ENCODE data around the gene ZNF20. TPM values are rescaled to one million over a fixed set of nuclear protein-coding genes. Genes with fewer than 3 reads are reported as not detected.

The ZNF20 gene
- total RNA-seq, 2 donors from 2014 or later = 2.2 to 4.3 TPM

DNA sequence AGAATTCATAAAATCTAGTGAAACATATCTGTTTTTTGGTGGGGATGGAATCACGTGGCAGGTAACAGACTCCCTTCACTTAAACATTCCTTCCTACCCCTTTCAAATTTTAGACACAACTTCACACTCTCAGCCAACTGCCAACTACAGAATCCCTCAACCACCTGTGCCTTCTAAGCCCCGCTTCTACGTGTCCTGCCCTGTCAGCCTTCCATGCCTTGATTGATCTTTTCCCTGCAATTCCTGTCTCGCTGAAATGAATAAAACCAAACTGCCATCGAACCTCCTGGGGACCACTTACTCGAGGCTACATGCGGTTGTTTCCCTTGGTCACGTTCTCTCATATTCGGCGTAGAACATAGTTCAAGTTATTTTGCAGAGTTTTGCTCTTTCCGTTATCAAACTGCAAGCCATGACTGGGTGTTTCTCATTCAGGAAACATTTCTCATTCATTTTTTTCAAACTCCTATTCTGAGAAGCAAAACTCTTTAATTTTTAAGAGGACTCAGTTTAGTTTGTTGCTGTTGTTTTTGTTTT, 15.2 kb upstream of the ZNF20 start:
- Histone ChIP-seq H3K27ac (peak overlapping the region; percentile 48 to 73), H3K9me3 (no peaks in the 10 kb centered on the region), H3K36me3 (peaks cover 5% of the 10 kb centered on the region), H3K4me3 (peak overlapping the region; percentile 90), H3K27me3 (replicated peaks; ENCODE audit: insufficient read depth) (no peaks in the 10 kb centered on the region), H3K4me1 (ENCODE audit: control insufficient read depth in 1 of 2, low read depth in 2 of 2) (peaks cover 3 to 10% of the 10 kb centered on the region in 2 donors)
- DNase-seq (ENCODE audit: low spot score) = no peak
- TF ChIP-seq, protein P1, sequence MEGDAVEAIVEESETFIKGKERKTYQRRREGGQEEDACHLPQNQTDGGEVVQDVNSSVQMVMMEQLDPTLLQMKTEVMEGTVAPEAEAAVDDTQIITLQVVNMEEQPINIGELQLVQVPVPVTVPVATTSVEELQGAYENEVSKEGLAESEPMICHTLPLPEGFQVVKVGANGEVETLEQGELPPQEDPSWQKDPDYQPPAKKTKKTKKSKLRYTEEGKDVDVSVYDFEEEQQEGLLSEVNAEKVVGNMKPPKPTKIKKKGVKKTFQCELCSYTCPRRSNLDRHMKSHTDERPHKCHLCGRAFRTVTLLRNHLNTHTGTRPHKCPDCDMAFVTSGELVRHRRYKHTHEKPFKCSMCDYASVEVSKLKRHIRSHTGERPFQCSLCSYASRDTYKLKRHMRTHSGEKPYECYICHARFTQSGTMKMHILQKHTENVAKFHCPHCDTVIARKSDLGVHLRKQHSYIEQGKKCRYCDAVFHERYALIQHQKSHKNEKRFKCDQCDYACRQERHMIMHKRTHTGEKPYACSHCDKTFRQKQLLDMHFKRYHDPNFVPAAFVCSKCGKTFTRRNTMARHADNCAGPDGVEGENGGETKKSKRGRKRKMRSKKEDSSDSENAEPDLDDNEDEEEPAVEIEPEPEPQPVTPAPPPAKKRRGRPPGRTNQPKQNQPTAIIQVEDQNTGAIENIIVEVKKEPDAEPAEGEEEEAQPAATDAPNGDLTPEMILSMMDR (IDR thresholded peaks at IDR 0.05) = no peak
- no peak for ATAC-seq (ENCODE audit: insufficient number of reproducible peaks, low FRiP score, low read depth)

DNA sequence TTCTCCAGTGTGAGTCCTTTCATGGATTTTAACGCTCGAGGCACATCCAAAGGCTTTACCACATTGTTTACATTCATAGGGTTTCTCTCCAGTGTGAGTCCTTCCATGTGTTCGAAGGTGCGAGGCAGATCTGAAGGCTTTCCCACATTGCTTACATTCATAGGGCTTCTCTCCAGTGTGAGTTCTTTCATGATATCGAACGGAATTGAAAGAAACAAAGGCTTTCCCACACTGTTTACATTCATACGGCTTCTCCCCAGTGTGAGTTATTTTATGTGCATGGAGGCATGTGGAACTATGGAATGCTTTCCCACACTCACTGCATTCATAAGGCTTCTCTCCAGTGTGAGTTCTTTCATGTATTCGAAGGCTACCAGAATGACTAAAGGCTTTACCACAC, 5.2 kb upstream of the ZNF20 start:
- no peak overlapping the region for H3K4me3 ChIP-seq

DNA sequence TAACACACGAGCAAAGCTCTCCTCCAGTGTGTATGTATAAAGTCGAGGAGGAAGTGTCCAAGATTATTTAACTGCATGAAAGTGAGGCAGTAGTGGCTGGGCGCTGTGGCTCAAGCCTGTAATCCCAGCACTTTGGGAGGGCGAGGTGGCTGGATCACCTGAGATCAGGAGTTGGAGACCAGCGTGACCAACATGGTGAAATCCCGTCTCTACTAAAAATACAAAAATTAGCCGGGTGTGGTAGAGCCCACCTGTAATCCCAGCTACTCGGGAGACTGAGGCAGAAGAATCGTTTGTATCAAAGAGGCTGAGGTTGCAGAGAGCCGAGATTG, 1.2 kb upstream of the ZNF20 start:
- Histone ChIP-seq H3K4me3 (no peak overlapping the region), H3K27ac (no peak overlapping the region), H3K36me3 (peaks cover 14% of the 10 kb centered on the region), H3K27me3 (replicated peaks; ENCODE audit: insufficient read depth) (no peaks in the 10 kb centered on the region), H3K9me3 (no peaks in the 10 kb centered on the region), H3K4me1 (ENCODE audit: control insufficient read depth in 1 of 2, low read depth in 2 of 2) (peaks cover 7 to 18% of the 10 kb centered on the region in 2 donors)
- ATAC-seq (ENCODE audit: insufficient number of reproducible peaks, low FRiP score, low read depth) (no peak), DNase-seq (ENCODE audit: low spot score) (no peak)
- TF ChIP-seq, protein P1 (IDR thresholded peaks at IDR 0.05) = no peak

More for the DNA sequence above, 5.2 kb upstream of the ZNF20 start:
- no peak for ATAC-seq (ENCODE audit: insufficient number of reproducible peaks, low FRiP score, low read depth)
- DNase-seq (ENCODE audit: low spot score) = no peak
- H3K27me3 ChIP-seq (replicated peaks; ENCODE audit: insufficient read depth) = no peaks in the 10 kb centered on the region
- peaks cover 25% of the 10 kb centered on the region for H3K36me3 ChIP-seq
- H3K4me1 ChIP-seq (ENCODE audit: control insufficient read depth in 1 of 2, low read depth in 2 of 2) = peaks cover 0 to 6% of the 10 kb centered on the region in 2 donors
- TF ChIP-seq, protein P1 (IDR thresholded peaks at IDR 0.05) = no peak
- no peak overlapping the region for H3K27ac ChIP-seq
- no peaks in the 10 kb centered on the region for H3K9me3 ChIP-seq

DNA sequence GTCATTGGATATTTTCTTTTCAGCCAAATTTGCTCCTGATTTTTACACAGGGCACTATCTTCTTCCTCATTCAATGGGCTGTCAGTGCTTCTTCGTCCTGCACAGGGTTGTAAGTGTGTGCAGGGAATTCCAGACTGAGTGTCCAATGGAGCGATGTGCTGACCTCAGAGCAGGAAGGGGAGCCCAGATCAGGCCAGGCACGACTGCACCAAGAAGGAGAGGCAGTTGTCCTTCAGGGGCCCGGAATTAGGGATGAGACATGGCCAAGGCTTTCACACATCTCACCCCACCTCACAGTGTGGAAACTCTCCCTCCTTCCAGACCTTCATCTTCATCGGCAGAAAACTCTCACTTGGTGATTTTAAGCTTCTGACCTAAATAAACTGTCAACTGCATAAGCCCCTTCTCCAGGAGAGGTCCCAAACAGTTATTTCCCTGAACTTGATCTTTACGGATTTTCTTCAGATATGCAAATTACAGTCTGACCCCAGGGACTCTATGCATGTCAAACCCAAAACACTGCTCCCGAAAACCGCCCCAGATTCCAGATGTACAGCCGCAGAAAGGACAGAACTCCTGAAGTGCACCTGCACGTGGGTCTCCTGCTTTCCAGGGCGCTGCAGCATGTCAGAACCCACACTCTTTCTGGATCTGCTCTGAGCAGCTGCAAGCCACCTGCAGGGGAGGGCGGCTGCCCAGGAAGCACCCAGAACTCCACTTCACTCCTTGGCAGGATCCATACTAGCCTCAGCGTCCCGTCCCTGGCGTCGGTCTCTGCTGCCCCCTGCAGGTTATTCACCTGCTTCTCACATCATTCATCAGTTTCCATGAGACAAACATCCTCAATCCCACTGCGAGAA, 625 bp upstream of the ZNF20 start:
- TF ChIP-seq, protein P1 (IDR thresholded peaks at IDR 0.05) = peak; percentile 90
- peak; percentile 31 for DNase-seq (ENCODE audit: low spot score)
- Histone ChIP-seq H3K4me1 (ENCODE audit: control insufficient read depth in 1 of 2, low read depth in 2 of 2) (peaks cover 7 to 18% of the 10 kb centered on the region in 2 donors), H3K9me3 (no peaks in the 10 kb centered on the region), H3K27me3 (replicated peaks; ENCODE audit: insufficient read depth) (no peaks in the 10 kb centered on the region), H3K4me3 (peak overlapping the region; percentile 90), H3K36me3 (peaks cover 8% of the 10 kb centered on the region), H3K27ac (peak overlapping the region; percentile 22 to 76)
- peak; percentile 54 for ATAC-seq (ENCODE audit: insufficient number of reproducible peaks, low FRiP score, low read depth)

DNA sequence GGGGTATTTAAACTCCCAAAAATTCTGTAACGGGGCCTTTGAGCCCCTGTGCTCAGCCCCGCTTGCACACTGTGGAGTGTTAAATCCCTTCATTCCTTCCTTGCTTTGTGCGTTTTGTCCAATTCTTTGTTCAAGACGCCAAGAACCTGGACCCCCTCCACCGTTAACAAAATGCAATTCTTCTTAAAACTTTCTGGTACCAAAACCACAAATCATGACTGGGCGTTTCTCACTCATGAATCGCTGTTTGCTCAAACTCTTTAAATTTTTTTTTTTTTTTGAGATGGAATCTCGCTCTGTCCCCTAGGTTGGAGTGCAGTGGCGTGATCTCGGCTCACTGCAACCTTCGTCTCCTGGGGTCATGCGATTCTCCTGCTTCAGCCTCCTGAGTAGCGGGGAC, 881 bp downstream of the ZNF20 start:
- Histone ChIP-seq H3K4me3 (peak overlapping the region; percentile 90), H3K27me3 (replicated peaks; ENCODE audit: insufficient read depth) (no peaks in the 10 kb centered on the region), H3K4me1 (ENCODE audit: control insufficient read depth in 1 of 2, low read depth in 2 of 2) (peaks cover 7 to 18% of the 10 kb centered on the region in 2 donors), H3K36me3 (peaks cover 10% of the 10 kb centered on the region), H3K9me3 (peaks cover 1% of the 10 kb centered on the region), H3K27ac (peak overlapping the region; percentile 76 to 79)
- DNase-seq (ENCODE audit: low spot score) (no peak), ATAC-seq (ENCODE audit: insufficient number of reproducible peaks, low FRiP score, low read depth) (no peak)
- TF ChIP-seq, protein P1 (IDR thresholded peaks at IDR 0.05) = no peak

Data from thoracic aorta (tissue), 2 donors.